HG03460 (cell line): ENCODE data around the gene ANKRD9.

Source experiments
- ATAC-seq: cut with Tn5 transposase; IDR thresholded peaks from one replicate; pipeline ENCODE4 v1.9.1; 2021; ENCODE audit not compliant: unreplicated experiment

The ANKRD9 gene

GRCh38 chr14:102513899-102514772, 4.6 kb upstream of the ANKRD9 start:
- ATAC-seq = no peak

GRCh38 chr14:102512793-102513300, 3.3 kb upstream of the ANKRD9 start:
- ATAC-seq = no peak

DNA sequence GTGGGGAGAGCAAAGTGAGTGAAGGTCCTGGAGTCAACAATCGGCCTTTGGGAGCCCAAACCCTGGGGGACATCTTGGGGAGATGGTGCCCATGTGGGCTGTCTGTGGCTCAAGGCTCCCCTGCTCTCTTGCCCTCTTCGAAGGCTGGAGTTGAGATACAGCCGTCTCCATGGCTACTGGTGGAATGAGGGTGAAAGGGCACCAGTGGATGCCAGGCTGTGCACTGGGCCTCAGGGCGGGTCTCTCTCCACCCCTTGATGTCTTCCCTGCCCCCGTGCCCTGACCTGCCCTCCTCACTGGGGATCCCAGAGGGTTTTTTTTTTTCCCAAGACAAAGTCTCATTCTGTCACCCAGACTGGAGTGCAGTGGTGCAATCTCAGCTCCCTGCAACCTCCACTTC, 2.0 kb upstream of the ANKRD9 start:
- no peak for ATAC-seq

DNA sequence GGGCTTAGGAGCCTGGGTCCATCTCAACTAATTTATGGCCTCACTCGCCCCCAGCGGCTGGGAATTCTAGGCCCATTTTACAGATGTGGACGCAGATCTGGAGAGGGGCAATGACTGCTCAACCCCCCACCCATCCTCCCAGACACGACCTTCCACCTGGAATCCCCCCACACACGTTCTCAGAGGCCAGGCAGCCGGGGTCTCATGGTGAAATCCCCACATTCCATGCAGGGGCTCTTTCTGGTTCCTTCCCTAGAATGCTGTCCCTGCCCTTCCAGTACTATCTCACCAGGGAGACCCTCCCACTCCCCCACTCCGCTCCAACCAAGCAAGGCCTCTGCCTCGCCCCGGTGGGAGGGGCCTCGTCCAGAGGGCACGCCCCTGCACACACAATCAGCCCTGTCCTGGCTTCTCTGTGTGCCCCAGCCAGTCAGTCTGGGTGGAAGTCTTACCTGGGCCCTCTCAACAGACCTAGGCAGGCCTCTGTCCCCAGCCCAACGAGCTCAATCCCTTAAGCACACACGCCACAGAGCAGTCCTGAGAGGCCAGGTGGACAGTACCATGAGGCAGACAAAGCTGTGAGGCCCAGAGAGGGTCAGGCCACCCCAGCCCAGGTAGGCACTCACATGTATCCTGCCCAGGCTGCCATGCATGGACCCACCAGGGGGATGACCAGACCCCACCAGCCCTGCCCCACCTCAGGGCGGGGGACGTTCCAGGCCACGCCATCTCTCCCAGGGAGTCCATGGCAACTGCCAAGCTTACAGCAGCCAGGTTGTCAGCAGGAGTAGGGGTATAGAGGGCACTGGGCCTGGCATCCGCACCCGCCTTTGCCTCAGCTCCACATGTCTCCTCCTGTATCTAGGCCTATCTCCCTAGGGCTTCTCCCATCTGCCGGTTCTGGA, 1.3 kb upstream of the ANKRD9 start:
- ATAC-seq = no peak

GRCh38 chr14:102508774-102509745, 516 bp downstream of the ANKRD9 start:
- ATAC-seq = no peak

GRCh38 chr14:102508410-102508773, 1.2 kb downstream of the ANKRD9 start:
- ATAC-seq = no peak

GRCh38 chr14:102507857-102508312, 1.7 kb downstream of the ANKRD9 start:
- ATAC-seq = no peak

GRCh38 chr14:102507081-102507856, 2.3 kb downstream of the ANKRD9 start:
- ATAC-seq = no peak

DNA sequence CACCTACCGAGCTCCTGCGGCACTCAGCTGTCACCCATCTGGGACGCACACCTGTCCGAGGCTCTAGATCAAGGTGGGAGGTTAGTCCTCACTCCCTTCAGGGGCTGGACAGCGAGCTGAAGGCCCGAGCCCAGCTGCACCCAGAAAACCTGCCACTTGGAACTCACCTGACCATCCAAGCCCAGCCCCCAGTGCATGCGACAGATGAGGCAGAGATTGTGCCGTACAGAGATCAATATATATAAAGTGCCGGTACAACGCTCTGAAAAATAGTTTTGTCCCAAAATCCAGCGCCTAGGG, 3.0 kb downstream of the ANKRD9 start:
- ATAC-seq = no peak

DNA sequence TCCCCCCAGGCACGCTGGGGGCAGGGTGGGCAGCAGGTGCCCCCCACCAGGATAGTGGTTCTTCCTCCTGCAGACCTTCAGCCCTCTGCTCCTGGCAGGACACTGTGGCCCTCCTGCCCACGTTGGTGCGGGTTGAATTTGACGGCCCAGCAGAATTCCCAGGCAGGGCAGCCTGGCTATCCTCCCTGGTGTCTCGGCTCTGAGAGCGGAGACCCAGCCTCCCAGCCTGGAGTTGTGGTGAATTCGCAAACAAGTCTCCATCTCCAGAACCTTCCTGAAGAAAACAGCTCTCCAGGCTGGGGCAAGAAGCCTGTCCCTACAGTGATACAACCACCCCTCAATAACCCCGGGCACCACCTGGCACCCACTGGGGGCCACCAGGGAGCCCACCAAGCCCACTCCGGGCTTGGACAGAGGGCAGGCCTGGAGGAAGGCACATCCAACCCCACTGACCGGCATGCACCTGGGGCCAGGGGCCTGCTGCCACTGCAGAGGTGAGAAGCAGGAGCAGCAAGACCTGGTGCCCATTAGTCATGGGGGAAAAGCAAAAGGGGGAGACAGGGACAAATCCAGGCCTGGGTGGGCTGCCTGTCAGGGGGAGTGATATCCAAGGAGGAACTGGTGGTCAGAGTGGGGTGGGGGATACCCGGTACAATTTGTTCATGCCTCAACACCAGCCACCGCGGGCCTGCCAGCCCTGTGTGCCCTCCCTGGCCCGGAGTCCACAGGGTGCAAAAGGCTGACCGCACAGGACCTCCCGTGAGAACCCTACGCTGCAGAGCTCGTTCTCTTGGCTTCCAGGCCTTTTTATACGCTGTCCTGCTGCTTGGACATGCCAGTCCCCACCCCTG, 3.6 kb downstream of the ANKRD9 start:
- no peak for ATAC-seq

DNA sequence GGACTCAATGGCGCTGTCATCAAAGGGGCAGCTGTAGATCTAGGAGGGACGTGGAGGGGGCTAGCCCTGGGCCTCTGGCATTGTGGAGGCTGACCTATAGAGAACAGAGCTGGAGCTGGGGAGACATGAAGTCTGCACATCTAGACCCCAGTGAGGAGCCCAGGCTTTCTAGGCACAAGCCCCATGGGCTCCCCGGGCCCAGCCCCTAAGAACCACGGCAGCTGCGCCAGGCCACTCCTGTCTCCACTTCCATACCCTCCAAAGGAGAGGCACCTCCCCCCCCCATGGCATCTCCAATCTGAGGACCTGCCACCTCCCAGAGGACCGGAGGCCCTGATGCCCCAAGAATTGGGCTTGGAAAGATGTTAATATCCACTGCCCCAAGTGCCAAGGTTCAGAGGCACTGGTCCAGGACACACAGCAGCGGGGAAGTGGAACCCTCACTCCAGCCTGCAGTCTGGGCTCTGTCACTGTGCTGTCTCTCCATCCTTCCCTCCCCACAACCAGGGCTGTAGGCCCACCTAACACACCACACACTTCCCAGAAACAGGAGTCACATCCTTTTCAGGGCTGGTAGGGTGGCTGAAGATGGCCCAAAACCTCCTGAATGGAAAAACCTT, 4.5 kb downstream of the ANKRD9 start:
- no peak for ATAC-seq

- no peak for ATAC-seq
Observed at GRCh38 chr14:102504328-102504999, 5.1 kb downstream of the ANKRD9 start.

DNA sequence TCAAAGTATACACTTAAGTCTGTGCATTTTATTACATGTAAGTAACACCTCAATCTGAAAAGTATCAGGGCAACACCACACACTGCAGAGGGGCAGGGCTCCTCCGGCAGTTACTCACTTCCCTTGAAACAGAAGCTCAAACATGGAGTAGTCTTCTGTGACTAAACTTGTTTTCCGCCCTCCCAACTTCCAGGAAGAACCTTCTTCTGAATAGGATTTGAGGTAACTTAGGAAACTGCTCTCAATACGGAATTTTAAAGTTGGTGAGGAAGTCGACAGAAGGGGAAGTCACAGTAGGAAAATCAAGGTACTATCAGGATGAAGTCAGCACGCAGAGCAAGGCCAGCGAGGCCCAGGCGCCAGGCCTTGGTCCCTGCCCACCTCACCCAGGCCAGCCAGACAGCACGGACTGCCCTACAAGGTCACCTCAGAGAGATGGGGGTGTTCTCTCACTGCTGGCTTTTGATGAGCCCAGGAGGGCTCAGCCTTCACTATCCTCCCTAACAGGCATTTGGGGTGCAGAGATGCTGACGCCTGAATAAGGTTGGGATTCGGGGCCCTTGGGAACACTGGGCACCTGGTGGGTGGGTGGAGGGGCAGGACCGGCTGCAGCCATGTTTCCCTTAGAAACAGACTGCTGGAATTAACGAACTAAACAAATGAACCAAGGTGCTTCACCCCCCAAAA, 5.8 kb downstream of the ANKRD9 start:
- ATAC-seq = no peak

GRCh38 chr14:102502571-102502970, 7.0 kb downstream of the ANKRD9 start:
- ATAC-seq = no peak

- no peak for ATAC-seq
Observed at GRCh38 chr14:102501751-102502315, 7.7 kb downstream of the ANKRD9 start.

DNA sequence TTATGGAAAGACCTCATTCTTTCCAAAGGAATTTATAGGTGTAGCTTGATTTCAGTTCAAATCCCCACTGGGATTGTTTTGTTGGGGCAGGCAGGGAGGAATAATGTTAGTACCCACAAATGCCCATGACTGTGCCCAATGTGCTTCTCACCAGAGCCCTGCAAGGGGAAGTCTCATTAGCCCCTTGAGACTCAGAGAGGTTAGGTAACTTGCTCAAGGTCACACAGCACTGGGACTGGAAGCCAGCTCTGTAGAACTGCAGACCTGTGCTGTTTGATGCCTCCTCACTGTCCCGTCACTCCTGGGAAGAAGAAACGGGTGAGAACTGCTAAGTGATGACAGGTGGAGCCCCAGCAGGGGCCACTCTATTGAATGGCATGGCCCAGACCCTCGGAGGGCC, 8.9 kb downstream of the ANKRD9 start:
- ATAC-seq = no peak

- no peak for ATAC-seq
Observed at GRCh38 chr14:102500158-102500662, 9.4 kb downstream of the ANKRD9 start.
